IMR-90 (cell line): ENCODE measurements around the gene MEST. TPM values are rescaled to one million over a fixed set of nuclear protein-coding genes. Genes with fewer than 3 reads are reported as not detected.
A peak's percentile ranks its signal among the peaks of the same experiment; 100 is the strongest.

Experiments
- ATAC-seq: fragments of 200-7000 bp; cut with Tn5 transposase; 2 replicates; pipeline ENCODE4 v1.9.1; 2020; ENCODE audit warnings: low read depth, mild to moderate bottlenecking, moderate library complexity
- Bru-seq: library from RNA; stranded (reverse); fragments of 400-500 nt; gene quantifications from one replicate; lab custom pipeline; 2021; lab: Mats Ljungman, UMichigan
- BruChase-seq, 2 experiments: library from RNA; stranded (reverse); fragments of 400-500 nt; gene quantifications; one replicate each; lab custom pipeline; 2021; lab: Mats Ljungman, UMichigan
- BruUV-seq: library from RNA; stranded (reverse); fragments of 400-500 nt; replicated peaks from 2 replicates; lab custom pipeline; 2021; lab: Mats Ljungman, UMichigan
- CTCF ChIA-PET: fragments of 300-600 bp; formaldehyde crosslinking; extraction: SDS; loops from one replicate; lab custom pipeline; 2021; ENCODE audit warnings: antibody characterized with exemption; lab: Yijun Ruan, JAX
- POLR2A ChIA-PET: fragments of 300-600 bp; sonication (Branson Sonifier 250); formaldehyde crosslinking; loops from one replicate; lab custom pipeline; 2022; ENCODE audit warnings: antibody characterized with exemption; ENCODE audit not compliant: unreplicated experiment; lab: Charles Lee
- DNase-seq: peaks from one replicate; pipeline ENCODE4 v3.0.0; 2013
- H2AFZ ChIP-seq: replicated peaks from 2 replicates; pipeline ENCODE3; 2013; ENCODE audit warnings: low read length, mild to moderate bottlenecking; ENCODE audit not compliant: poor library complexity
- H2AK5ac ChIP-seq: 2 replicates; pipeline ENCODE4 v1.6.1; 2013; ENCODE audit warnings: low read depth, low read length, inconsistent platforms
- H2AK9ac ChIP-seq: replicated peaks from 2 replicates; pipeline ENCODE3; 2013; ENCODE audit warnings: mild to moderate bottlenecking, low read depth, low read length, moderate library complexity; ENCODE audit not compliant: poor library complexity
- H2BK120ac ChIP-seq: 2 replicates; pipeline ENCODE4 v1.6.1; 2013; ENCODE audit warnings: low read depth, low read length, inconsistent platforms
- H2BK15ac ChIP-seq: 3 replicates; pipeline ENCODE4 v1.6.1; 2013; ENCODE audit warnings: low read depth, low read length, inconsistent platforms
- H2BK20ac ChIP-seq: 2 replicates; pipeline ENCODE4 v1.6.1; 2013; ENCODE audit warnings: low read depth, mild to moderate bottlenecking, inconsistent platforms, low read length, moderate library complexity
- H2BK5ac ChIP-seq: 2 replicates; pipeline ENCODE4 v1.6.1; 2013; ENCODE audit warnings: mild to moderate bottlenecking, low read depth, low read length, inconsistent platforms; ENCODE audit not compliant: poor library complexity, severe bottlenecking
- H3K14ac ChIP-seq: replicated peaks from 2 replicates; pipeline ENCODE4 v1.6.1; 2013; ENCODE audit warnings: low read depth, low read length, inconsistent platforms
- H3K18ac ChIP-seq: 2 replicates; pipeline ENCODE4 v1.6.1; 2013; ENCODE audit warnings: low read depth, low read length, control low read depth
- H3K23ac ChIP-seq: 2 replicates; pipeline ENCODE4 v1.6.1; 2013; ENCODE audit warnings: low read depth, low read length, inconsistent platforms
- H3K27ac ChIP-seq: 2 replicates; pipeline ENCODE4 v1.5.1; 2013; ENCODE audit warnings: mild to moderate bottlenecking, control low read depth, low read length; ENCODE audit not compliant: insufficient read depth
- H3K27me3 ChIP-seq: 2 replicates; pipeline ENCODE4 v1.6.1; 2013; ENCODE audit warnings: low read length; ENCODE audit not compliant: control insufficient read depth, insufficient read depth
- H3K36me3 ChIP-seq: 2 replicates; pipeline ENCODE4 v1.6.1; 2013; ENCODE audit warnings: low read length, mixed read lengths; ENCODE audit not compliant: control insufficient read depth, insufficient read depth
- H3K4ac ChIP-seq: 2 replicates; pipeline ENCODE4 v1.6.1; 2013; ENCODE audit warnings: low read depth, low read length, inconsistent platforms
- H3K4me1 ChIP-seq: 2 replicates; pipeline ENCODE4 v1.6.1; 2013; ENCODE audit warnings: low read length, mixed read lengths; ENCODE audit not compliant: control insufficient read depth, insufficient read depth
- H3K4me2 ChIP-seq: 2 replicates; pipeline ENCODE4 v1.6.1; 2013; ENCODE audit warnings: low read depth, mild to moderate bottlenecking, control low read depth, low read length, moderate library complexity
- H3K4me3 ChIP-seq: 2 replicates; pipeline ENCODE4 v1.5.1; 2013; ENCODE audit warnings: low read depth, mild to moderate bottlenecking, control low read depth, low read length, moderate library complexity; ENCODE audit not compliant: insufficient read depth
- H3K56ac ChIP-seq: 2 replicates; pipeline ENCODE4 v1.6.1; 2013; ENCODE audit warnings: low read length, inconsistent platforms; ENCODE audit not compliant: insufficient read depth; ENCODE audit errors: extremely low read depth
- H3K79me1 ChIP-seq, 2 experiments: 2 replicates each; pipeline ENCODE4 v1.6.1; 2013; ENCODE audit warnings: low read length in 2 of 2, inconsistent platforms in 1 of 2, low read depth in 1 of 2
- H3K9ac ChIP-seq: 2 replicates; pipeline ENCODE4 v1.6.1; 2013; ENCODE audit warnings: low read depth, low read length, control low read depth
- H3K9me1 ChIP-seq: 2 replicates; pipeline ENCODE4 v1.6.1; 2013; ENCODE audit warnings: low read length, inconsistent platforms; ENCODE audit not compliant: insufficient read depth
- H3K9me3 ChIP-seq: 2 replicates; pipeline ENCODE4 v1.6.1; 2013; ENCODE audit warnings: low read length; ENCODE audit not compliant: control insufficient read depth, insufficient read depth
- H4K20me1 ChIP-seq: 2 replicates; pipeline ENCODE4 v1.6.1; 2013; ENCODE audit warnings: low read length, inconsistent platforms; ENCODE audit not compliant: insufficient read depth
- H4K5ac ChIP-seq: 2 replicates; pipeline ENCODE4 v1.6.1; 2013; ENCODE audit warnings: mild to moderate bottlenecking, low read depth, low read length, control low read depth
- H4K8ac ChIP-seq, 2 experiments: 2 replicates each; pipeline ENCODE4 v1.6.1; 2013; ENCODE audit warnings: low read depth in 2 of 2, low read length in 2 of 2, control low read depth in 1 of 2, inconsistent platforms in 1 of 2
- H4K91ac ChIP-seq: 2 replicates; pipeline ENCODE4 v1.6.1; 2013; ENCODE audit warnings: low read depth, low read length, inconsistent platforms; ENCODE audit not compliant: insufficient read depth
- BHLHE40 ChIP-seq: fragments of 150-350 bp; IDR thresholded peaks from 2 replicates; pipeline ENCODE4 v1.6.1; 2016; ENCODE audit warnings: mild to moderate bottlenecking, low read depth, low read length
- FOS ChIP-seq: fragments of 150-350 bp; IDR thresholded peaks from 2 replicates; pipeline ENCODE4 v1.6.1; 2016; ENCODE audit warnings: low read depth, low read length
- MAFK ChIP-seq: IDR thresholded peaks from 2 replicates; pipeline ENCODE4 v1.6.1; 2012; ENCODE audit warnings: low read depth, low read length, improper control_type of control experiment
- MAZ ChIP-seq: IDR thresholded peaks from 2 replicates; pipeline ENCODE4 v1.6.1; 2012; ENCODE audit warnings: low read depth, mild to moderate bottlenecking, low read length, improper control_type of control experiment, moderate library complexity, borderline replicate concordance
- MXI1 ChIP-seq: IDR thresholded peaks from 2 replicates; pipeline ENCODE4 v1.6.1; 2012; ENCODE audit warnings: low read depth, mild to moderate bottlenecking, low read length, moderate library complexity, borderline replicate concordance
- NFE2L2 ChIP-seq: fragments of 150-350 bp; IDR thresholded peaks from 2 replicates; pipeline ENCODE4 v1.6.1; 2016; ENCODE audit warnings: low read depth, mild to moderate bottlenecking, low read length
- WGBS, 2 experiments: methylation state at CpG; one replicate each; pipeline versions ENCODE4 v1.1.5 to v1.1.7; 2013; ENCODE audit warnings: missing lambda C conversion rate in 2 of 2; ENCODE audit not compliant: insufficient read length in 1 of 2; ENCODE audit errors: extremely low coverage in 2 of 2; 5-methylcytosine and 5-hydroxymethylcytosine counted together
- dilution Hi-C: fragments of 300-500 bp; cut with HindIII; formaldehyde crosslinking; loops from one replicate; pipeline ENCODE4 v1.14.3; 2018; ENCODE audit warnings: low sequenced_read_pairs; ENCODE audit not compliant: unreplicated experiment
- in situ Hi-C: fragments of 300-500 bp; cut with MboI; formaldehyde crosslinking; loops from 3 replicates; pipeline ENCODE4 v1.14.3; 2019; ENCODE audit warnings: low sequenced_read_pairs, inconsistent platforms, mixed read lengths
- intact Hi-C: fragments of 100-400 bp; cut with micrococcal nuclease; formaldehyde crosslinking; loops from 2 replicates; pipeline ENCODE4 v1.10.0; 2022
- long read RNA-seq: library from polyadenylated mRNA; unstranded; transcript quantifications from one replicate; pipeline ENCODE4 v2.0.0, GENCODE V29; 2021; ENCODE audit not compliant: unreplicated experiment
- polyA plus RNA-seq, 3 experiments: library from polyadenylated mRNA; depleted of rRNA; stranded (reverse); fragments of >200 nt; gene quantifications; 2 replicates each; pipeline ENCODE4 v1.2.3, GENCODE V29; 2012; ENCODE audit warnings: low replicate concordance in 1 of 3
- total RNA-seq: library from RNA; depleted of rRNA; stranded (reverse); fragments of >200 nt; gene quantifications from 2 replicates; pipeline ENCODE4 v1.2.3, GENCODE V29; 2012; rRNA removed
- TF ChIP-seq, protein P1 (sequence below): fragments of 150-350 bp; IDR thresholded peaks from 2 replicates; pipeline ENCODE4 v1.6.1; 2016; ENCODE audit warnings: low read depth, mild to moderate bottlenecking, low read length, moderate library complexity, borderline replicate concordance
- TF ChIP-seq, protein P2 (sequence below): fragments of 150-350 bp; IDR thresholded peaks from 2 replicates; pipeline ENCODE4 v1.6.1; 2017; ENCODE audit warnings: mild to moderate bottlenecking, antibody characterized with exemption, low read length, low read depth
- TF ChIP-seq, protein P3 (sequence below): conservative IDR thresholded peaks from 2 replicates; pipeline ENCODE4 v1.5.1; 2012; ENCODE audit warnings: mild to moderate bottlenecking, low read depth, low read length, improper control_type of control experiment

Gene MEST, protein sequence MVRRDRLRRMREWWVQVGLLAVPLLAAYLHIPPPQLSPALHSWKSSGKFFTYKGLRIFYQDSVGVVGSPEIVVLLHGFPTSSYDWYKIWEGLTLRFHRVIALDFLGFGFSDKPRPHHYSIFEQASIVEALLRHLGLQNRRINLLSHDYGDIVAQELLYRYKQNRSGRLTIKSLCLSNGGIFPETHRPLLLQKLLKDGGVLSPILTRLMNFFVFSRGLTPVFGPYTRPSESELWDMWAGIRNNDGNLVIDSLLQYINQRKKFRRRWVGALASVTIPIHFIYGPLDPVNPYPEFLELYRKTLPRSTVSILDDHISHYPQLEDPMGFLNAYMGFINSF
- 231 and 317 TPM in 2 replicates for total RNA-seq
- polyA plus RNA-seq (2012; rRNA removed), result 167 and 219 TPM in 2 replicates
- 78.0 and 110 TPM in 2 replicates for polyA plus RNA-seq (2012; cell fraction: cytosol; rRNA removed)
- polyA plus RNA-seq (2012; cell fraction: nucleus; rRNA removed; ENCODE audit: low replicate concordance), result 35.5 and 127 TPM in 2 replicates
- percentile 90 among the genes with signal in this experiment for Bru-seq, nascent RNA
- percentile 94 among the genes with signal in this experiment for BruChase-seq, experiment 1, labeled RNA remaining after a 6-hour chase
- percentile 91 among the genes with signal in this experiment for BruChase-seq, experiment 2, labeled RNA remaining after a 2-hour chase
- long read RNA-seq, transcript MEST-201 (12 exons, 2,505 nt), result major isoform, 655 of 761 reads
- long read RNA-seq, transcript MEST-211 (12 exons, 2,411 nt), result minor isoform, 6 of 761 reads
- long read RNA-seq, partial matches to known transcripts, result 77 of 761 reads
- long read RNA-seq, other reads (novel, unspliced or antisense), result 23 of 761 reads

DNA sequence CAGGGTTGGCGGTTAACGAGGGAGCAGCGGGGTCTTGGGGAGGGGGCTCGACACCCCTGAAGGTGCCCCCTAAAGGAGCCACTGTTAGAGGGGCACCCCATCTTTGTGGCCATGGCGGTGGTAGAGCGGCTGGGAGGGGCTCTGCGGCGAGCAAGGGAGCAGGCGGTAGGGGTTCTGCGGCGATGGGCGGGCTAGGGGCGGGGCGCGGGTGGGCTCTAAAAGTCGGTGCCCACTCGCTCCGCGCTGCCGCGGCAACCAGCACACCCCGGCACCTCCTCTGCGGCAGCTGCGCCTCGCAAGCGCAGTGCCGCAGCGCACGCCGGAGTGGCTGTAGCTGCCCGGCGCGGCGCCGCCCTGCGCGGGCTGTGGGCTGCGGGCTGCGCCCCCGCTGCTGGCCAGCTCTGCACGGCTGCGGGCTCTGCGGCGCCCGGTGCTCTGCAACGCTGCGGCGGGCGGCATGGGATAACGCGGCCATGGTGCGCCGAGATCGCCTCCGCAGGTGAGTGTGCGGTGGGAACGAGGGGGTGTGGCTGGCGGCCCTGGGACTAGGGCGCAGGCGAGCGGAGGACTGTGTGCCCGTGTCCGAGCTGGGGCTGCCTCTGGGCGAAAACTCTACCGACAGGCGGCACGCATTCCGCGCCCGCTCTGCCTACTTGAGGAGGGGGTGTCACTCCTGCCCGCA, at the start of gene MEST:
Gene MEST (plus strand): TSS at position 245 of the 682 bp plus-strand sequence. CDS start 229 bp downstream, at position 474.
- Histone ChIP-seq H3K9me3 (no peaks in the 10 kb centered on the region), H3K4me1 (peaks cover 11% of the 10 kb centered on the region), H2BK5ac (peak within 1 kb of the TSS; percentile 41), H4K8ac (peak within 1 kb of the TSS; percentile 31 to 75; a peak in 3 of 4 replicates), H3K18ac (peak within 1 kb of the TSS; percentile 61; the same call in 1 of the 2 replicates), H2BK15ac (peak within 1 kb of the TSS; percentile 70; the same call in 1 of the 3 replicates), H2AK9ac (peak within 1 kb of the TSS; percentile 71), H3K56ac (peak within 1 kb of the TSS; percentile 19; the same call in 1 of the 2 replicates), H3K14ac (peak within 1 kb of the TSS; percentile 62), H3K27ac (peak within 1 kb of the TSS; percentile 45), H3K79me1 (peaks cover 0 to 3% of the 10 kb centered on the region in 2 experiments; a peak in 1 of 4 replicates), H3K4me3 (peak within 1 kb of the TSS; percentile 71), H3K27me3 (no peaks in the 10 kb centered on the region), H3K9ac (peak within 1 kb of the TSS; percentile 53), H2BK120ac (peak within 1 kb of the TSS; percentile 72), H2AFZ (peak within 1 kb of the TSS; percentile 86), H3K23ac (peak within 1 kb of the TSS; percentile 77), H4K20me1 (no peaks in the 10 kb centered on the region), H4K5ac (peak within 1 kb of the TSS; percentile 33; the same call in 1 of the 2 replicates), H3K4ac (peak within 1 kb of the TSS; percentile 62), H3K9me1 (no peaks in the 10 kb centered on the region), H3K36me3 (no peaks in the 10 kb centered on the region), H2BK20ac (0 out of 2 replicates have a peak within 1 kb of the TSS, but pooled peaks have one; percentile 47), H4K91ac (peak within 1 kb of the TSS; percentile 51; the same call in 1 of the 2 replicates), H3K4me2 (peak within 1 kb of the TSS; percentile 68), H2AK5ac (no peak within 1 kb of the TSS)
- dilution Hi-C loops (no loop called here), in situ Hi-C loops (no loop called here), intact Hi-C loops (loop anchor here (1.0 to 10.0 kb wide), 5 partner anchors 60 to 419 kb away; no protein-coding TSS in a partner anchor)
- ChIA-PET POLR2A (no interaction called here), CTCF (no interaction called here)
- 56% methylated on average over 47 of the region's 71 CpGs; no CpG with 5 or more reads in 1 of the 2 experiments for WGBS, 2 experiments
- no TSS peak for BruUV-seq
- peak; percentile 47 for DNase-seq
- peak; percentile 61 for ATAC-seq
- TF ChIP-seq MAZ (no peak), MXI1 (0 out of 2 replicates have a peak, but pooled peaks have one; percentile 11), BHLHE40 (no peak), MAFK (no peak), FOS (no peak), NFE2L2 (no peak)
- TF ChIP-seq, protein P1, sequence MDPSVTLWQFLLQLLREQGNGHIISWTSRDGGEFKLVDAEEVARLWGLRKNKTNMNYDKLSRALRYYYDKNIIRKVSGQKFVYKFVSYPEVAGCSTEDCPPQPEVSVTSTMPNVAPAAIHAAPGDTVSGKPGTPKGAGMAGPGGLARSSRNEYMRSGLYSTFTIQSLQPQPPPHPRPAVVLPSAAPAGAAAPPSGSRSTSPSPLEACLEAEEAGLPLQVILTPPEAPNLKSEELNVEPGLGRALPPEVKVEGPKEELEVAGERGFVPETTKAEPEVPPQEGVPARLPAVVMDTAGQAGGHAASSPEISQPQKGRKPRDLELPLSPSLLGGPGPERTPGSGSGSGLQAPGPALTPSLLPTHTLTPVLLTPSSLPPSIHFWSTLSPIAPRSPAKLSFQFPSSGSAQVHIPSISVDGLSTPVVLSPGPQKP, result no peak
- TF ChIP-seq, protein P2, sequence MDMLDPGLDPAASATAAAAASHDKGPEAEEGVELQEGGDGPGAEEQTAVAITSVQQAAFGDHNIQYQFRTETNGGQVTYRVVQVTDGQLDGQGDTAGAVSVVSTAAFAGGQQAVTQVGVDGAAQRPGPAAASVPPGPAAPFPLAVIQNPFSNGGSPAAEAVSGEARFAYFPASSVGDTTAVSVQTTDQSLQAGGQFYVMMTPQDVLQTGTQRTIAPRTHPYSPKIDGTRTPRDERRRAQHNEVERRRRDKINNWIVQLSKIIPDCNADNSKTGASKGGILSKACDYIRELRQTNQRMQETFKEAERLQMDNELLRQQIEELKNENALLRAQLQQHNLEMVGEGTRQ, result no peak
- TF ChIP-seq, protein P3, sequence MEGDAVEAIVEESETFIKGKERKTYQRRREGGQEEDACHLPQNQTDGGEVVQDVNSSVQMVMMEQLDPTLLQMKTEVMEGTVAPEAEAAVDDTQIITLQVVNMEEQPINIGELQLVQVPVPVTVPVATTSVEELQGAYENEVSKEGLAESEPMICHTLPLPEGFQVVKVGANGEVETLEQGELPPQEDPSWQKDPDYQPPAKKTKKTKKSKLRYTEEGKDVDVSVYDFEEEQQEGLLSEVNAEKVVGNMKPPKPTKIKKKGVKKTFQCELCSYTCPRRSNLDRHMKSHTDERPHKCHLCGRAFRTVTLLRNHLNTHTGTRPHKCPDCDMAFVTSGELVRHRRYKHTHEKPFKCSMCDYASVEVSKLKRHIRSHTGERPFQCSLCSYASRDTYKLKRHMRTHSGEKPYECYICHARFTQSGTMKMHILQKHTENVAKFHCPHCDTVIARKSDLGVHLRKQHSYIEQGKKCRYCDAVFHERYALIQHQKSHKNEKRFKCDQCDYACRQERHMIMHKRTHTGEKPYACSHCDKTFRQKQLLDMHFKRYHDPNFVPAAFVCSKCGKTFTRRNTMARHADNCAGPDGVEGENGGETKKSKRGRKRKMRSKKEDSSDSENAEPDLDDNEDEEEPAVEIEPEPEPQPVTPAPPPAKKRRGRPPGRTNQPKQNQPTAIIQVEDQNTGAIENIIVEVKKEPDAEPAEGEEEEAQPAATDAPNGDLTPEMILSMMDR, result no peak
